ENCODE results near the gene ARHGAP24. TPM values are rescaled to one million over a fixed set of nuclear protein-coding genes. Genes with fewer than 3 reads are reported as not detected.
"Not testable (repeated sequence)": the region's sequence is repeated elsewhere in the genome, so short reads cannot be mapped to it uniquely, and the experiment has no call there.

The ARHGAP24 gene
- total RNA-seq, 1 experiment from 2014 or later, result 1.2 TPM

- DNase-seq (ENCODE audit: low read depth), result no peak
- in situ Hi-C loops (cut with HindIII; ENCODE audit: low pct_unique_long_range_greater_than_20kb, low sequenced_read_pairs), result no loop called here
These were observed 323.2 kb downstream of the ARHGAP24 start for GRCh38 chr4:85798012-85798770.

DNA sequence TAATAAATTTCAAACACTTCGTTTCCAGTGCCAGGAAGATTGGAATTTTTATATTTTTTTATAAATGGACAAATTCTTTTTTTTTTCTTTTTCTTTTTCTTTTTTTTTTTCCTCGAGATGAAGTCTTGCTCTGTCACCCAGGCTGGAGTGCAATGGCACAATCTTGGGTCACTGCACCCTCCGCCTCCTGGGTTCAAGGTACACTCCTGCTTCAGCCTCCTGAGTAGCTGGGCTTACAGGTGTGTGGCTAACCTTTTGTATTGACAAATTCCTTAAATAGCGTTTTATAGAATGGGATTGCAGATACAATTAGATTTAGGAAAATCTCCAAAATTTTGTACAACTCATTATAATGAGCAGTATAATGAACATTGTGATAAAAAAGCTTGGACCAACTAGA, 328.9 kb downstream of the ARHGAP24 start:
- DNase-seq (ENCODE audit: low read depth), result no peak
- in situ Hi-C loops (cut with HindIII; ENCODE audit: low pct_unique_long_range_greater_than_20kb, low sequenced_read_pairs), result loop anchor here (25.0 kb wide), 1 partner anchor 183 kb away; no protein-coding TSS in a partner anchor

GRCh38 chr4:85805891-85806290, 330.9 kb downstream of the ARHGAP24 start:
- in situ Hi-C loops (cut with HindIII; ENCODE audit: low pct_unique_long_range_greater_than_20kb, low sequenced_read_pairs), result loop anchor here (25.0 kb wide), 1 partner anchor 181 kb away; no protein-coding TSS in a partner anchor
- no peak for DNase-seq (ENCODE audit: low read depth)

DNA sequence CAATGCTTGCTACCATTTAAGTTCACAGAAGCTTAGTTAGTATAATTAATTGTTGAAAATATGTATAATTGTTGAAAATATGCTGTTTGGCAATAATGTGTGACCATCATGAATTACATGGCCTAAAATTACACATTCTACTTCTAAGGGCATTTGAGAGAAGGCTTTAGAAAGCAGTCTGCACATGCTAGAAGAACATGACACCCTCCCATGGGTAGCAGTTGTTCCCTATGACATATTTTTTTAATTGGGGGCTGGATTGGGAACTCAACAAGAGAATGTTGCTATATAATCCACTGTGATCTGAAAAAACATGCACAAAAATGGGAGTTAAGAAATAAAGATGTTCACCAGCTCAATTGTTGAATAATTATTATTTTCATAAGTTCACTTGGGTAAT, 331.4 kb downstream of the ARHGAP24 start:
- no peak for DNase-seq (ENCODE audit: low read depth)
- in situ Hi-C loops (cut with HindIII; ENCODE audit: low pct_unique_long_range_greater_than_20kb, low sequenced_read_pairs), result loop anchor here (25.0 kb wide), 1 partner anchor 181 kb away; no protein-coding TSS in a partner anchor

GRCh38 chr4:85807247-85807950, 332.4 kb downstream of the ARHGAP24 start:
- DNase-seq (ENCODE audit: low read depth), result peak; percentile 12
- in situ Hi-C loops (cut with HindIII; ENCODE audit: low pct_unique_long_range_greater_than_20kb, low sequenced_read_pairs), result loop anchor here (25.0 kb wide), 1 partner anchor 180 kb away; no protein-coding TSS in a partner anchor

- no peak for DNase-seq (ENCODE audit: low read depth)
- in situ Hi-C loops (cut with HindIII; ENCODE audit: low pct_unique_long_range_greater_than_20kb, low sequenced_read_pairs), result loop anchor here (25.0 kb wide), 1 partner anchor 179 kb away; no protein-coding TSS in a partner anchor
These were observed 333.2 kb downstream of the ARHGAP24 start for GRCh38 chr4:85808104-85808503.

DNA sequence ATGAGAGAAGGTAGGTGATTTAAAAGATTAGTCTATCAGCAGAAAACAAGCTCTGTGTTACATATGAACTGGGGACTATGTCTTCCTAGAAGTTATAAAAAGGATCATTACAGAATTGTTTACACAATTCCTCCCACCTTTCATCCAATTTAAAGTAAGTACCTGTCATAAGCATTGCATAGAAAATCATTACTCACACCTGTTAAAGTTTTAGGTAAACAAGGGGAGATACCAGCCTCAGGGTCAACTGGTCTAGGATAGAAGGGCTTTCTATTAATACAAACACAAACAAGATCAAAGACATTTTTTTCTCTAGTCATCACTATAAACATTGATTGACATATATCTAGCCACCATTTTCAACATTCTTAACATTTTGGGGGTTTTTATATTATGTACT, 333.9 kb downstream of the ARHGAP24 start:
- in situ Hi-C loops (cut with HindIII; ENCODE audit: low pct_unique_long_range_greater_than_20kb, low sequenced_read_pairs), result loop anchor here (25.0 kb wide), 1 partner anchor 178 kb away; no protein-coding TSS in a partner anchor

DNA sequence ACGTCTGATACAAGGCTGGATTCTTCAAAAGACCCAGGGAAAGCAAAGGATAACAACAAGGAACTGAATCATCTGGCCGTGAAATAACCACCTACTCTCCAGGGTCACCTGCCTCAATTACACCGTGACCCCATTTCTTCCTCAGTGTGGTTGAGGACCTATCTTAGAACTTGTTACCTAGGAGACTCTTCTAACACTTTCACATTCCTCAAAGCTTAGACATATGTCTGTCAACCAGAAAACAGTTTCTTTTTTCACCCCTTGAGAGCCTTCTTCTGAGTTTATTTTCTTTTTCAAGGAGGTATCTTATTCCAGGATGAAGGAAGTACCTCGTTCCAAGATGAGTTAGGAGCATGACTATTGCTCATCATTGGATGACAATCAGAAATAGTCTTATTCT, 337.8 kb downstream of the ARHGAP24 start:
- in situ Hi-C loops (cut with HindIII; ENCODE audit: low pct_unique_long_range_greater_than_20kb, low sequenced_read_pairs), result loop anchor here (25.0 kb wide), 1 partner anchor 175 kb away; no protein-coding TSS in a partner anchor
- peak; percentile 77 for DNase-seq (ENCODE audit: low read depth)

More for the DNA sequence above, 333.9 kb downstream of the ARHGAP24 start:
- no peak for DNase-seq (ENCODE audit: low read depth)

GRCh38 chr4:85815796-85816459, 341.0 kb downstream of the ARHGAP24 start:
- in situ Hi-C loops (cut with HindIII; ENCODE audit: low pct_unique_long_range_greater_than_20kb, low sequenced_read_pairs), result loop anchor here (25.0 kb wide), 1 partner anchor 171 kb away; no protein-coding TSS in a partner anchor

GRCh38 chr4:85818700-85819099, 343.8 kb downstream of the ARHGAP24 start:
- in situ Hi-C loops (cut with HindIII; ENCODE audit: low pct_unique_long_range_greater_than_20kb, low sequenced_read_pairs), result loop anchor here (25.0 kb wide), 1 partner anchor 169 kb away; no protein-coding TSS in a partner anchor
- no peak for DNase-seq (ENCODE audit: low read depth)

More at GRCh38 chr4:85815796-85816459, 341.0 kb downstream of the ARHGAP24 start:
- no peak for DNase-seq (ENCODE audit: low read depth)

DNA sequence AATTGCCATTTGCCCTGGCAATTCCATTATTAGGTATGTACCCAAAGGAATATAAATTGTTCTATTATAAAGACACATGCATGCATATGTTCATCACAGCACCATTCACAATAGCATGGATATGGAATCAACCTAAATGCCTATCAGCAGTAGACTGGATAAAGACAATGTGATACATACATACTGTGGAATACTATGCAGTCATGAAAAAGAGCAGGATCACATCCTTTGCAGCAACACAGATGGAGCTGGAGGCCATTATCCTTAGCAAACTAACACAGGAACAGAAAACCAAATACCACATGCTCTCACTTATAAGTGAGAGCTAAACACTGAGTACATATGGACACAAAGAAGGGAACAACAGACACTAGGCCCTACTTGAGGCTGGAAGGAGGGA, 345.2 kb downstream of the ARHGAP24 start:
- not testable (repeated sequence) for DNase-seq (ENCODE audit: low read depth)
- in situ Hi-C loops (cut with HindIII; ENCODE audit: low pct_unique_long_range_greater_than_20kb, low sequenced_read_pairs), result loop anchor here (25.0 kb wide), 1 partner anchor 167 kb away; no protein-coding TSS in a partner anchor

DNA sequence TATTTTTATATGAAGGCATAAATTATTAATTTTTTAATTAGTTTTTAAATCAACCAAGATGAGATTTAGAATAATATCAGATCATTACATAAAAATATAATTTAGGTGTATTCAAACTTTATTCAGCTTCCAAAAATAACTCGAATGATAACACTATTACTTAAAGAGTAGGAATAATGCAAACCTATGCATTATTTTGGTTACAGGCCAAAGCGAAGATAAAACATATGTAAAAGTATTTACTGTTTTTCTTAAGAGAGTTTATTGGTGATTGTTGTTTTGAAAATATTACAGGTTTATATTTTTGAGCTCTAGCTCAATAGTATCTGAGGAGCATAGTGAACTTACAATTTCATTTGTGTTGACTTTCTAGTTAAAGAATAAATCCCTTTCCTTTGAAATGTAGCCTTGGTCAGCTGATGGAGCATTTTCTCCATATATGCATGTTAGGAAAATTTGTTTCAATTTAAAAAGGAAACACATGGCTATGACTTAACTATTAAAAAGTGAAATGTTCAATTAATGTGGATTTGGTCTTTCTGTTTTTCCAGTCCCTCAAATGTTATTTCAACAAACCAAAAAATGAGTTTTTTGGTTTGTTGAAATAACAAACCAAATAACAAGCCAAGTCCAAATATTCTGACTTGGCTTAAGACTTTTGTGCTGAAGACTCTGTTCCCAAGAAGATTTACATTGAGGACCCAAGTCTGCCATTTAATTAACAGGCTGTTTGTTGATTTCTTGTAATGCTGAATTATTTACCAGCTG, 346.9 kb downstream of the ARHGAP24 start:
- in situ Hi-C loops (cut with HindIII; ENCODE audit: low pct_unique_long_range_greater_than_20kb, low sequenced_read_pairs), result loop anchor here (25.0 kb wide), 1 partner anchor 165 kb away; no protein-coding TSS in a partner anchor
- DNase-seq (ENCODE audit: low read depth), result no peak

- no peak for DNase-seq (ENCODE audit: low read depth)
- in situ Hi-C loops (cut with HindIII; ENCODE audit: low pct_unique_long_range_greater_than_20kb, low sequenced_read_pairs), result loop anchor here (25.0 kb wide), 1 partner anchor 164 kb away; no protein-coding TSS in a partner anchor
These were observed 348.3 kb downstream of the ARHGAP24 start for GRCh38 chr4:85823295-85823694.

GRCh38 chr4:85824166-85824945, 349.4 kb downstream of the ARHGAP24 start:
- in situ Hi-C loops (cut with HindIII; ENCODE audit: low pct_unique_long_range_greater_than_20kb, low sequenced_read_pairs), result loop anchor here (25.0 kb wide), 1 partner anchor 163 kb away; no protein-coding TSS in a partner anchor
- no peak for DNase-seq (ENCODE audit: low read depth)

DNA sequence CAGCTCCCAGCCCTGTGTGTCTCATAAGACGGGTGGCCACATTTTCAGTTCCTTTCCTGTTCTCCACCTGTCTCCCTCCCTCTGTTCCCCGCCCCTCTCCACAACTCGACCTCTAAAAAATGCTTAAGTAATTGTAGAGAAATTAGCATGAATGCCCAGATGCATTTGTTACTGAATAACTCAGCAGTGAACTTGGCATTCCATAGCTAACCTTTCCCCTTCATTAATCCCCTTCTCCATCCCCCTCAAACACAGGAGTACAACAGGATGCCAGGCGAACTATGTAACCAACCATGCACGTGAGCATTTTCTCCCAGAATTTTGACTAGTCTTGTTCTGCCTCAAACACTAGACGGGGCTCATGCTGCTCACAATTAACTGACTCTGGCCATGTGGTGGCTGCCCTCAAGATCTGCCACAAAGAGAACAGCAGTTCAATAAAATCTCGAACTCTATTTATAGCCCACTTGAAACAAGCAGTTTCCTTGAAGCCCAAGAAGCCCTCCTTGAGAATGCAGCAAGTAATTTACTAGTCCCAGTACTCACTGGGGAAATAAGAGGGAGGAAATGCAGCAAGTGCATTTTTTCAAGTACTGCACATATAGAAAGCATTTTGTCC, 351.2 kb downstream of the ARHGAP24 start:
- in situ Hi-C loops (cut with HindIII; ENCODE audit: low pct_unique_long_range_greater_than_20kb, low sequenced_read_pairs), result no loop called here
- DNase-seq (ENCODE audit: low read depth), result peak; percentile 97

Measured in Caki2 (cell line).